ENCODE measurements around the gene ILRUN. TPM values are rescaled to one million over a fixed set of nuclear protein-coding genes. Genes with fewer than 3 reads are reported as not detected.

ILRUN gene
- total and polyA plus RNA-seq, 9 of the 15 experiments (the other 6 are each of a cell fraction or from before 2014, with no cell fraction given) = 24.9 to 78.9 (median 53.4) TPM

- no peak for TF ChIP-seq NKRF (IDR thresholded peaks at IDR 0.05; ENCODE audit: borderline replicate concordance)
- 0 out of 2 replicates have a peak, but pooled peaks have one; percentile 42 for TF ChIP-seq ZBTB33 (CRISPR knock-in tag; IDR thresholded peaks at IDR 0.05)
- TF ChIP-seq EZH2 (IDR thresholded peaks at IDR 0.05; ENCODE audit: borderline replicate concordance, low read depth, low read length) = no peak
- TF ChIP-seq ZBTB11 (CRISPR knock-in tag; IDR thresholded peaks at IDR 0.05) = no peak
- TF ChIP-seq RBFOX2 (IDR thresholded peaks at IDR 0.05; ENCODE audit: low read depth, low read length) = no peak
- TF ChIP-seq SMC3 (conservative IDR thresholded peaks at IDR 0.05; ENCODE audit: insufficient read depth, low read depth, low read length) = no peak
- TF ChIP-seq MEF2A (IDR thresholded peaks at IDR 0.05; ENCODE audit: control insufficient read depth, low read depth, low read length) = no peak
- no peak for TF ChIP-seq STAT6 (CRISPR knock-in tag; IDR thresholded peaks at IDR 0.05)
- TF ChIP-seq MYC (IDR thresholded peaks at IDR 0.05; ENCODE audit: low read depth, low read length) = no peak
- no peak for TF ChIP-seq MYC (CRISPR knock-in tag; IDR thresholded peaks at IDR 0.05; ENCODE audit: borderline replicate concordance, low read depth)
- no peak; the same call in 1 of the 2 replicates for TF ChIP-seq CREB3L1 (IDR thresholded peaks at IDR 0.05; ENCODE audit: borderline replicate concordance, low read depth)
Observed at GRCh38 chr6:34671801-34672656, 24.5 kb downstream of the ILRUN start (continued).

Data from K562 (cell line).